H1 (cell line): ENCODE measurements around the gene GALNT6. TPM values are rescaled to one million over a fixed set of nuclear protein-coding genes. Genes with fewer than 3 reads are reported as not detected.

Source experiments
- BACH1 ChIP-seq: IDR thresholded peaks from 2 replicates; pipeline ENCODE4 v1.6.1; 2012; ENCODE audit warnings: low read length, improper control_type of control experiment
- CHD2 ChIP-seq: IDR thresholded peaks from 2 replicates; pipeline ENCODE4 v1.6.1; 2012; ENCODE audit warnings: low read length, improper control_type of control experiment
- EP300 ChIP-seq, 2 experiments: IDR thresholded peaks; 1 replicate in 1 of 2; 2 replicates in 1 of 2; pipeline ENCODE4 v1.6.1; 2011 to 2012; ENCODE audit warnings: low read depth in 2 of 2, low read length in 2 of 2, mild to moderate bottlenecking in 2 of 2, borderline replicate concordance in 1 of 2, inconsistent platforms in 1 of 2, moderate library complexity in 1 of 2
- EZH2 ChIP-seq: fragments of 200-600 bp; sonication (generic); IDR thresholded peaks from 2 replicates; pipeline ENCODE4 v1.7.1; 2012; ENCODE audit warnings: low read depth, mild to moderate bottlenecking, moderate library complexity, low read length, inconsistent platforms; ENCODE audit not compliant: severe bottlenecking
- FOSL1 ChIP-seq: IDR thresholded peaks from 2 replicates; pipeline ENCODE4 v1.6.1; 2011; ENCODE audit warnings: mild to moderate bottlenecking, low read depth, low read length, moderate library complexity; ENCODE audit not compliant: insufficient read depth
- SIRT6 ChIP-seq: IDR thresholded peaks from one replicate; pipeline ENCODE4 v1.7.1; 2012; ENCODE audit warnings: low read length, inconsistent platforms
- TAF1 ChIP-seq: IDR thresholded peaks from 2 replicates; pipeline ENCODE4 v1.6.1; 2011; ENCODE audit warnings: mild to moderate bottlenecking, low read depth, low read length
- ZNF274 ChIP-seq: IDR thresholded peaks from 2 replicates; pipeline ENCODE4 v1.7.0; 2012; ENCODE audit warnings: low read length, borderline replicate concordance; ENCODE audit errors: extremely low read depth
- polyA plus RNA-seq, 7 experiments: library from polyadenylated mRNA; depleted of rRNA in 3 of 7; stranded (reverse) in 5 of 7; unstranded in 2 of 7; fragments of >200 nt in 5 of 7; fragments of 200-250 nt in 2 of 7; gene quantifications; 1 replicate in 5 of 7; 2 replicates in 1 of 7; 4 replicates in 1 of 7; pipeline versions ENCODE4 v1.2.1 to v1.2.3, GENCODE V29; 2011 to 2013; ENCODE audit warnings: missing spikeins in 2 of 7, mixed read lengths in 2 of 7
- total RNA-seq: library from RNA; stranded (reverse); fragmentation: NEBNext Ultra II Directional; extraction: Animal tissue kit (Norgen Biotek cat#: 25700); gene quantifications from 2 replicates; pipeline ENCODE4 v1.2.1, GENCODE V29; 2021
- TF ChIP-seq, protein P1 (sequence below): fragments of 300-600 bp; sonication (generic); IDR thresholded peaks from 2 replicates; pipeline ENCODE4 v1.7.1; 2012; ENCODE audit warnings: low read length, moderate library complexity, mild to moderate bottlenecking, inconsistent platforms; ENCODE audit not compliant: insufficient replicate concordance
- TF ChIP-seq, protein P2 (sequence below): IDR thresholded peaks from 2 replicates; pipeline ENCODE4 v1.6.1; 2011; ENCODE audit warnings: low read length, improper control_type of control experiment

GALNT6 gene
- total and polyA plus RNA-seq, 2 of the 8 experiments (the other 6 are each of a cell fraction or from before 2014, with no cell fraction given) = 5.8 to 10.7 TPM

DNA sequence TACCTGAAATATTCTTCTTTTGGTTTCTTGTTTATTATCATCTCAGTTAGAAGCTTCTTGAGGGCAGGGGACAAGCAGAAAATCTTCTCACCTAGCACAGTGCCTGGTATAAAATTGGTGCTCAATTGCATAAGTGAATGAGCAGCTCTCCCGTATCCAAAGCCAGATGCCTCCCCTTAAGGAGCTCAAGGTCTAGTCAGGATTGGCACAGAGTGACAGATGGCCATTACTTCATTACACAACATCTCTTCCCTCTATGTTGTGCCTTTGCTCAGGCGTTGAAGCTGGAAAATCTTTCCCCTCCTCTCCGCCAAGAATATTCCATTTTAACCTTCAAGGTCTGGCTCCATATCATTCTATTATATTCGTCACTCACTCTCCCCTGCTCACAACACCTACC is 37.0 kb upstream of the GALNT6 start (continued):
- TF ChIP-seq, protein P1, sequence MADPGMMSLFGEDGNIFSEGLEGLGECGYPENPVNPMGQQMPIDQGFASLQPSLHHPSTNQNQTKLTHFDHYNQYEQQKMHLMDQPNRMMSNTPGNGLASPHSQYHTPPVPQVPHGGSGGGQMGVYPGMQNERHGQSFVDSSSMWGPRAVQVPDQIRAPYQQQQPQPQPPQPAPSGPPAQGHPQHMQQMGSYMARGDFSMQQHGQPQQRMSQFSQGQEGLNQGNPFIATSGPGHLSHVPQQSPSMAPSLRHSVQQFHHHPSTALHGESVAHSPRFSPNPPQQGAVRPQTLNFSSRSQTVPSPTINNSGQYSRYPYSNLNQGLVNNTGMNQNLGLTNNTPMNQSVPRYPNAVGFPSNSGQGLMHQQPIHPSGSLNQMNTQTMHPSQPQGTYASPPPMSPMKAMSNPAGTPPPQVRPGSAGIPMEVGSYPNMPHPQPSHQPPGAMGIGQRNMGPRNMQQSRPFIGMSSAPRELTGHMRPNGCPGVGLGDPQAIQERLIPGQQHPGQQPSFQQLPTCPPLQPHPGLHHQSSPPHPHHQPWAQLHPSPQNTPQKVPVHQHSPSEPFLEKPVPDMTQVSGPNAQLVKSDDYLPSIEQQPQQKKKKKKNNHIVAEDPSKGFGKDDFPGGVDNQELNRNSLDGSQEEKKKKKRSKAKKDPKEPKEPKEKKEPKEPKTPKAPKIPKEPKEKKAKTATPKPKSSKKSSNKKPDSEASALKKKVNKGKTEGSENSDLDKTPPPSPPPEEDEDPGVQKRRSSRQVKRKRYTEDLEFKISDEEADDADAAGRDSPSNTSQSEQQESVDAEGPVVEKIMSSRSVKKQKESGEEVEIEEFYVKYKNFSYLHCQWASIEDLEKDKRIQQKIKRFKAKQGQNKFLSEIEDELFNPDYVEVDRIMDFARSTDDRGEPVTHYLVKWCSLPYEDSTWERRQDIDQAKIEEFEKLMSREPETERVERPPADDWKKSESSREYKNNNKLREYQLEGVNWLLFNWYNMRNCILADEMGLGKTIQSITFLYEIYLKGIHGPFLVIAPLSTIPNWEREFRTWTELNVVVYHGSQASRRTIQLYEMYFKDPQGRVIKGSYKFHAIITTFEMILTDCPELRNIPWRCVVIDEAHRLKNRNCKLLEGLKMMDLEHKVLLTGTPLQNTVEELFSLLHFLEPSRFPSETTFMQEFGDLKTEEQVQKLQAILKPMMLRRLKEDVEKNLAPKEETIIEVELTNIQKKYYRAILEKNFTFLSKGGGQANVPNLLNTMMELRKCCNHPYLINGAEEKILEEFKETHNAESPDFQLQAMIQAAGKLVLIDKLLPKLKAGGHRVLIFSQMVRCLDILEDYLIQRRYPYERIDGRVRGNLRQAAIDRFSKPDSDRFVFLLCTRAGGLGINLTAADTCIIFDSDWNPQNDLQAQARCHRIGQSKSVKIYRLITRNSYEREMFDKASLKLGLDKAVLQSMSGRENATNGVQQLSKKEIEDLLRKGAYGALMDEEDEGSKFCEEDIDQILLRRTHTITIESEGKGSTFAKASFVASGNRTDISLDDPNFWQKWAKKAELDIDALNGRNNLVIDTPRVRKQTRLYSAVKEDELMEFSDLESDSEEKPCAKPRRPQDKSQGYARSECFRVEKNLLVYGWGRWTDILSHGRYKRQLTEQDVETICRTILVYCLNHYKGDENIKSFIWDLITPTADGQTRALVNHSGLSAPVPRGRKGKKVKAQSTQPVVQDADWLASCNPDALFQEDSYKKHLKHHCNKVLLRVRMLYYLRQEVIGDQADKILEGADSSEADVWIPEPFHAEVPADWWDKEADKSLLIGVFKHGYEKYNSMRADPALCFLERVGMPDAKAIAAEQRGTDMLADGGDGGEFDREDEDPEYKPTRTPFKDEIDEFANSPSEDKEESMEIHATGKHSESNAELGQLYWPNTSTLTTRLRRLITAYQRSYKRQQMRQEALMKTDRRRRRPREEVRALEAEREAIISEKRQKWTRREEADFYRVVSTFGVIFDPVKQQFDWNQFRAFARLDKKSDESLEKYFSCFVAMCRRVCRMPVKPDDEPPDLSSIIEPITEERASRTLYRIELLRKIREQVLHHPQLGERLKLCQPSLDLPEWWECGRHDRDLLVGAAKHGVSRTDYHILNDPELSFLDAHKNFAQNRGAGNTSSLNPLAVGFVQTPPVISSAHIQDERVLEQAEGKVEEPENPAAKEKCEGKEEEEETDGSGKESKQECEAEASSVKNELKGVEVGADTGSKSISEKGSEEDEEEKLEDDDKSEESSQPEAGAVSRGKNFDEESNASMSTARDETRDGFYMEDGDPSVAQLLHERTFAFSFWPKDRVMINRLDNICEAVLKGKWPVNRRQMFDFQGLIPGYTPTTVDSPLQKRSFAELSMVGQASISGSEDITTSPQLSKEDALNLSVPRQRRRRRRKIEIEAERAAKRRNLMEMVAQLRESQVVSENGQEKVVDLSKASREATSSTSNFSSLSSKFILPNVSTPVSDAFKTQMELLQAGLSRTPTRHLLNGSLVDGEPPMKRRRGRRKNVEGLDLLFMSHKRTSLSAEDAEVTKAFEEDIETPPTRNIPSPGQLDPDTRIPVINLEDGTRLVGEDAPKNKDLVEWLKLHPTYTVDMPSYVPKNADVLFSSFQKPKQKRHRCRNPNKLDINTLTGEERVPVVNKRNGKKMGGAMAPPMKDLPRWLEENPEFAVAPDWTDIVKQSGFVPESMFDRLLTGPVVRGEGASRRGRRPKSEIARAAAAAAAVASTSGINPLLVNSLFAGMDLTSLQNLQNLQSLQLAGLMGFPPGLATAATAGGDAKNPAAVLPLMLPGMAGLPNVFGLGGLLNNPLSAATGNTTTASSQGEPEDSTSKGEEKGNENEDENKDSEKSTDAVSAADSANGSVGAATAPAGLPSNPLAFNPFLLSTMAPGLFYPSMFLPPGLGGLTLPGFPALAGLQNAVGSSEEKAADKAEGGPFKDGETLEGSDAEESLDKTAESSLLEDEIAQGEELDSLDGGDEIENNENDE = no peak
- TF ChIP-seq FOSL1 (no peak), BACH1 (no peak), ZNF274 (no peak), CHD2 (no peak), EP300 (IDR thresholded peaks at IDR 0.05; ENCODE audit: borderline replicate concordance in 1 of 2, low read depth in 2 of 2, low read length in 2 of 2) (no peak), SIRT6 (no peak), EZH2 (no peak), TAF1 (no peak)
- TF ChIP-seq, protein P2, sequence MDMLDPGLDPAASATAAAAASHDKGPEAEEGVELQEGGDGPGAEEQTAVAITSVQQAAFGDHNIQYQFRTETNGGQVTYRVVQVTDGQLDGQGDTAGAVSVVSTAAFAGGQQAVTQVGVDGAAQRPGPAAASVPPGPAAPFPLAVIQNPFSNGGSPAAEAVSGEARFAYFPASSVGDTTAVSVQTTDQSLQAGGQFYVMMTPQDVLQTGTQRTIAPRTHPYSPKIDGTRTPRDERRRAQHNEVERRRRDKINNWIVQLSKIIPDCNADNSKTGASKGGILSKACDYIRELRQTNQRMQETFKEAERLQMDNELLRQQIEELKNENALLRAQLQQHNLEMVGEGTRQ = no peak
